WTC11 (cell line): ENCODE results near the gene NAB2. TPM values are rescaled to one million over a fixed set of nuclear protein-coding genes. Genes with fewer than 3 reads are reported as not detected.

ENCODE experiments used
- ATAC-seq: fragments of 200-7000 bp; cut with Tn5 transposase; 2 replicates; pipeline ENCODE4 v1.10.0; 2021; ENCODE audit warnings: mild to moderate bottlenecking, moderate library complexity
- CTCF ChIA-PET: fragments of 300-600 bp; sonication (Branson Sonifier 250); formaldehyde crosslinking; loops from one replicate; lab custom pipeline; 2021; ENCODE audit warnings: antibody characterized with exemption; lab: Charles Lee
- POLR2A ChIA-PET: fragments of 350-600 bp; sonication (Branson Sonifier 250); formaldehyde crosslinking; loops from one replicate; lab custom pipeline; 2021; ENCODE audit warnings: antibody characterized with exemption; lab: Charles Lee
- DNase-seq: peaks from one replicate; pipeline ENCODE4 v3.0.0; 2021; ENCODE audit warnings: low spot score
- H3K27ac Mint-ChIP-seq: 2 replicates; pipeline ENCODE4 v1.8.0; 2021; ENCODE audit warnings: mixed read lengths
- H3K27me3 Mint-ChIP-seq: 2 replicates; pipeline ENCODE4 v1.8.0; 2021; ENCODE audit warnings: low read depth, mild to moderate bottlenecking, moderate library complexity, mixed read lengths
- H3K36me3 Mint-ChIP-seq: 2 replicates; pipeline ENCODE4 v1.8.0; 2021; ENCODE audit warnings: mixed read lengths
- H3K4me1 Mint-ChIP-seq: 2 replicates; pipeline ENCODE4 v1.8.0; 2022; ENCODE audit warnings: mixed read lengths
- H3K4me3 Mint-ChIP-seq: 2 replicates; pipeline ENCODE4 v1.8.0; 2021; ENCODE audit warnings: mild to moderate bottlenecking, moderate library complexity, mixed read lengths
- H3K9me3 Mint-ChIP-seq: 2 replicates; pipeline ENCODE4 v1.8.0; 2021; ENCODE audit warnings: mixed read lengths
- ATF1 ChIP-seq: sonication (generic); formaldehyde crosslinking; IDR thresholded peaks from 2 replicates; pipeline ENCODE4 v1.8.1; 2023; ENCODE audit warnings: mild to moderate bottlenecking, moderate library complexity, missing genetic modification reagents
- IRF2 ChIP-seq: sonication (generic); formaldehyde crosslinking; IDR thresholded peaks from 2 replicates; pipeline ENCODE4 v1.8.0; 2022; ENCODE audit warnings: low read depth, missing genetic modification reagents, borderline replicate concordance
- SP1 ChIP-seq: sonication (generic); formaldehyde crosslinking; conservative IDR thresholded peaks from 2 replicates; pipeline ENCODE4 v1.8.1; 2022; ENCODE audit warnings: missing genetic modification reagents
- TEAD1 ChIP-seq: sonication (generic); formaldehyde crosslinking; IDR thresholded peaks from 2 replicates; pipeline ENCODE4 v1.8.0; 2022; ENCODE audit warnings: mild to moderate bottlenecking, missing genetic modification reagents
- total RNA-seq: library from RNA; stranded (reverse); gene quantifications from 3 replicates; pipeline ENCODE4 v1.2.3, GENCODE V29; 2021
- TF ChIP-seq, protein P1 (sequence below): sonication (generic); formaldehyde crosslinking; conservative IDR thresholded peaks from 2 replicates; pipeline ENCODE4 v1.8.1; 2023; ENCODE audit warnings: mild to moderate bottlenecking, low read depth, missing genetic modification reagents, moderate library complexity
- TF ChIP-seq, protein P2 (sequence below): sonication (generic); formaldehyde crosslinking; IDR thresholded peaks from 2 replicates; pipeline ENCODE4 v1.8.1; 2023; ENCODE audit warnings: mild to moderate bottlenecking, missing genetic modification reagents
- TF ChIP-seq, protein P3 (sequence below): fragments of 200-600 bp; IDR thresholded peaks from 2 replicates; pipeline ENCODE4 v1.8.0; 2022; ENCODE audit warnings: antibody characterized with exemption
- TF ChIP-seq, protein P4 (sequence below): sonication (generic); formaldehyde crosslinking; IDR thresholded peaks from 2 replicates; pipeline ENCODE4 v1.8.1; 2023; ENCODE audit warnings: mild to moderate bottlenecking, missing genetic modification reagents
- TF ChIP-seq, protein P5 (sequence below): sonication (generic); formaldehyde crosslinking; IDR thresholded peaks from 2 replicates; pipeline ENCODE4 v1.8.1; 2023; ENCODE audit warnings: mild to moderate bottlenecking, moderate library complexity, missing genetic modification reagents
- TF ChIP-seq, protein P6 (sequence below): sonication (generic); formaldehyde crosslinking; IDR thresholded peaks from 2 replicates; pipeline ENCODE4 v1.8.1; 2022; ENCODE audit warnings: missing genetic modification reagents, borderline replicate concordance
- TF ChIP-seq, protein P7 (sequence below): fragments of 250-450 bp; sonication (Bioruptor Pico); IDR thresholded peaks from 2 replicates; pipeline ENCODE4 v1.9.0; 2021; ENCODE audit warnings: mild to moderate bottlenecking

The NAB2 gene
- total RNA-seq, 1 experiment from 2014 or later = 20.5 TPM

DNA sequence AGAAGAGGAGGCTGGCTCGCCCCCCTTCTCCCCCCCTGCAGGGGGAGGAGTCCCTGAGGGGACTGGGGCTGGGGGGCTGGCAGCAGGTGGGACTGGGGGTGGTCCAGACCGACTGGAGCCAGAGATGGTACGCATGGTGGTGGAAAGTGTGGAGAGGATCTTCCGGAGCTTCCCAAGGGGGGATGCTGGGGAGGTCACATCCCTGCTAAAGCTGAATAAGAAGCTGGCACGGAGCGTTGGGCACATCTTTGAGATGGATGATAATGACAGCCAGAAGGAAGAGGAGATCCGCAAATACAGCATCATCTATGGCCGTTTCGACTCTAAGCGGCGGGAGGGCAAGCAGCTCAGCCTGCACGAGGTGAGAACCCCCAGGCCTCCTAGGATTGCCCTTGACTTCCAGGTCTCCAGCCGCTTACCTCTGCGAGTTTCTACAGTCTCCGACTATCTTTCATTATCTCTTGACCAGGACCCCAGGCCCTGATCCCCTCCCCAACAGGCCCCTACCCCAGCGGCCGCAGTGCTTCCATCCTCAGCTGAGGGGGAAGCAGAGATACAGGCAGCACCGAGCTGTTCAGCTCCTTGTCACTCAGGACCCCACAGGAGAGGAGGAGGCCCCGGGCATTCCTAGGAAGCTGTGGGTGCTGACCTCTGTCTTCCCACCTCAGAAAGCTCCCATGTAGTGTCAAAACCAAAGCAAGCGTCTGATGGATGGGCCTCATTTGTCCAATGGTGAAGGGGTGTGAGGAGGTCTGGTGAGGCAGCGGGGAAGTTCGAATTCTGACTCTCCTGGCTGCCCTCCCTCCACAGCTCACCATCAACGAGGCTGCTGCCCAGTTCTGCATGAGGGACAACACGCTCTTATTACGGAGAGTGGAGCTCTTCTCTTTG is 3.0 kb downstream of the NAB2 start:
- Mint-ChIP-seq H3K36me3 (peaks cover 27% of the 10 kb centered on the region), H3K27ac (no peak overlapping the region), H3K4me3 (no peak overlapping the region), H3K9me3 (no peaks in the 10 kb centered on the region), H3K27me3 (no peaks in the 10 kb centered on the region; the same call in 1 of the 2 replicates), H3K4me1 (peaks cover 37% of the 10 kb centered on the region)
- ChIA-PET POLR2A (interaction anchor here (0.9 to 1.4 kb wide), 3 partner anchors 12 to 20 kb away, joined by 4 to 11 read pairs (median 5); partner anchors contain the start of genes NEMP1 and STAT6), CTCF (interaction anchor here (0.6 to 8.7 kb wide), 12 partner anchors 8 to 495 kb away, joined by 3 to 219 read pairs (median 6); partner anchors contain the start of genes NEMP1 and STAT6)
- TF ChIP-seq, protein P1, sequence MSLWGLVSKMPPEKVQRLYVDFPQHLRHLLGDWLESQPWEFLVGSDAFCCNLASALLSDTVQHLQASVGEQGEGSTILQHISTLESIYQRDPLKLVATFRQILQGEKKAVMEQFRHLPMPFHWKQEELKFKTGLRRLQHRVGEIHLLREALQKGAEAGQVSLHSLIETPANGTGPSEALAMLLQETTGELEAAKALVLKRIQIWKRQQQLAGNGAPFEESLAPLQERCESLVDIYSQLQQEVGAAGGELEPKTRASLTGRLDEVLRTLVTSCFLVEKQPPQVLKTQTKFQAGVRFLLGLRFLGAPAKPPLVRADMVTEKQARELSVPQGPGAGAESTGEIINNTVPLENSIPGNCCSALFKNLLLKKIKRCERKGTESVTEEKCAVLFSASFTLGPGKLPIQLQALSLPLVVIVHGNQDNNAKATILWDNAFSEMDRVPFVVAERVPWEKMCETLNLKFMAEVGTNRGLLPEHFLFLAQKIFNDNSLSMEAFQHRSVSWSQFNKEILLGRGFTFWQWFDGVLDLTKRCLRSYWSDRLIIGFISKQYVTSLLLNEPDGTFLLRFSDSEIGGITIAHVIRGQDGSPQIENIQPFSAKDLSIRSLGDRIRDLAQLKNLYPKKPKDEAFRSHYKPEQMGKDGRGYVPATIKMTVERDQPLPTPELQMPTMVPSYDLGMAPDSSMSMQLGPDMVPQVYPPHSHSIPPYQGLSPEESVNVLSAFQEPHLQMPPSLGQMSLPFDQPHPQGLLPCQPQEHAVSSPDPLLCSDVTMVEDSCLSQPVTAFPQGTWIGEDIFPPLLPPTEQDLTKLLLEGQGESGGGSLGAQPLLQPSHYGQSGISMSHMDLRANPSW = no peak
- TF ChIP-seq, protein P2, sequence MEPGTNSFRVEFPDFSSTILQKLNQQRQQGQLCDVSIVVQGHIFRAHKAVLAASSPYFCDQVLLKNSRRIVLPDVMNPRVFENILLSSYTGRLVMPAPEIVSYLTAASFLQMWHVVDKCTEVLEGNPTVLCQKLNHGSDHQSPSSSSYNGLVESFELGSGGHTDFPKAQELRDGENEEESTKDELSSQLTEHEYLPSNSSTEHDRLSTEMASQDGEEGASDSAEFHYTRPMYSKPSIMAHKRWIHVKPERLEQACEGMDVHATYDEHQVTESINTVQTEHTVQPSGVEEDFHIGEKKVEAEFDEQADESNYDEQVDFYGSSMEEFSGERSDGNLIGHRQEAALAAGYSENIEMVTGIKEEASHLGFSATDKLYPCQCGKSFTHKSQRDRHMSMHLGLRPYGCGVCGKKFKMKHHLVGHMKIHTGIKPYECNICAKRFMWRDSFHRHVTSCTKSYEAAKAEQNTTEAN (CRISPR knock-in tag) = no peak
- TF ChIP-seq ATF1 (CRISPR knock-in tag) (no peak), SP1 (CRISPR knock-in tag) (no peak), TEAD1 (CRISPR knock-in tag) (no peak), IRF2 (CRISPR knock-in tag) (no peak)
- TF ChIP-seq, protein P3, sequence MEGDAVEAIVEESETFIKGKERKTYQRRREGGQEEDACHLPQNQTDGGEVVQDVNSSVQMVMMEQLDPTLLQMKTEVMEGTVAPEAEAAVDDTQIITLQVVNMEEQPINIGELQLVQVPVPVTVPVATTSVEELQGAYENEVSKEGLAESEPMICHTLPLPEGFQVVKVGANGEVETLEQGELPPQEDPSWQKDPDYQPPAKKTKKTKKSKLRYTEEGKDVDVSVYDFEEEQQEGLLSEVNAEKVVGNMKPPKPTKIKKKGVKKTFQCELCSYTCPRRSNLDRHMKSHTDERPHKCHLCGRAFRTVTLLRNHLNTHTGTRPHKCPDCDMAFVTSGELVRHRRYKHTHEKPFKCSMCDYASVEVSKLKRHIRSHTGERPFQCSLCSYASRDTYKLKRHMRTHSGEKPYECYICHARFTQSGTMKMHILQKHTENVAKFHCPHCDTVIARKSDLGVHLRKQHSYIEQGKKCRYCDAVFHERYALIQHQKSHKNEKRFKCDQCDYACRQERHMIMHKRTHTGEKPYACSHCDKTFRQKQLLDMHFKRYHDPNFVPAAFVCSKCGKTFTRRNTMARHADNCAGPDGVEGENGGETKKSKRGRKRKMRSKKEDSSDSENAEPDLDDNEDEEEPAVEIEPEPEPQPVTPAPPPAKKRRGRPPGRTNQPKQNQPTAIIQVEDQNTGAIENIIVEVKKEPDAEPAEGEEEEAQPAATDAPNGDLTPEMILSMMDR = no peak
- TF ChIP-seq, protein P4, sequence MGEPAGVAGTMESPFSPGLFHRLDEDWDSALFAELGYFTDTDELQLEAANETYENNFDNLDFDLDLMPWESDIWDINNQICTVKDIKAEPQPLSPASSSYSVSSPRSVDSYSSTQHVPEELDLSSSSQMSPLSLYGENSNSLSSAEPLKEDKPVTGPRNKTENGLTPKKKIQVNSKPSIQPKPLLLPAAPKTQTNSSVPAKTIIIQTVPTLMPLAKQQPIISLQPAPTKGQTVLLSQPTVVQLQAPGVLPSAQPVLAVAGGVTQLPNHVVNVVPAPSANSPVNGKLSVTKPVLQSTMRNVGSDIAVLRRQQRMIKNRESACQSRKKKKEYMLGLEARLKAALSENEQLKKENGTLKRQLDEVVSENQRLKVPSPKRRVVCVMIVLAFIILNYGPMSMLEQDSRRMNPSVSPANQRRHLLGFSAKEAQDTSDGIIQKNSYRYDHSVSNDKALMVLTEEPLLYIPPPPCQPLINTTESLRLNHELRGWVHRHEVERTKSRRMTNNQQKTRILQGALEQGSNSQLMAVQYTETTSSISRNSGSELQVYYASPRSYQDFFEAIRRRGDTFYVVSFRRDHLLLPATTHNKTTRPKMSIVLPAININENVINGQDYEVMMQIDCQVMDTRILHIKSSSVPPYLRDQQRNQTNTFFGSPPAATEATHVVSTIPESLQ = no peak
- TF ChIP-seq, protein P5, sequence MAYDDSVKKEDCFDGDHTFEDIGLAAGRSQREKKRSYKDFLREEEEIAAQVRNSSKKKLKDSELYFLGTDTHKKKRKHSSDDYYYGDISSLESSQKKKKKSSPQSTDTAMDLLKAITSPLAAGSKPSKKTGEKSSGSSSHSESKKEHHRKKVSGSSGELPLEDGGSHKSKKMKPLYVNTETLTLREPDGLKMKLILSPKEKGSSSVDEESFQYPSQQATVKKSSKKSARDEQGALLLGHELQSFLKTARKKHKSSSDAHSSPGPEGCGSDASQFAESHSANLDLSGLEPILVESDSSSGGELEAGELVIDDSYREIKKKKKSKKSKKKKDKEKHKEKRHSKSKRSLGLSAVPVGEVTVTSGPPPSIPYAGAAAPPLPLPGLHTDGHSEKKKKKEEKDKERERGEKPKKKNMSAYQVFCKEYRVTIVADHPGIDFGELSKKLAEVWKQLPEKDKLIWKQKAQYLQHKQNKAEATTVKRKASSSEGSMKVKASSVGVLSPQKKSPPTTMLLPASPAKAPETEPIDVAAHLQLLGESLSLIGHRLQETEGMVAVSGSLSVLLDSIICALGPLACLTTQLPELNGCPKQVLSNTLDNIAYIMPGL = no peak
- TF ChIP-seq, protein P6, sequence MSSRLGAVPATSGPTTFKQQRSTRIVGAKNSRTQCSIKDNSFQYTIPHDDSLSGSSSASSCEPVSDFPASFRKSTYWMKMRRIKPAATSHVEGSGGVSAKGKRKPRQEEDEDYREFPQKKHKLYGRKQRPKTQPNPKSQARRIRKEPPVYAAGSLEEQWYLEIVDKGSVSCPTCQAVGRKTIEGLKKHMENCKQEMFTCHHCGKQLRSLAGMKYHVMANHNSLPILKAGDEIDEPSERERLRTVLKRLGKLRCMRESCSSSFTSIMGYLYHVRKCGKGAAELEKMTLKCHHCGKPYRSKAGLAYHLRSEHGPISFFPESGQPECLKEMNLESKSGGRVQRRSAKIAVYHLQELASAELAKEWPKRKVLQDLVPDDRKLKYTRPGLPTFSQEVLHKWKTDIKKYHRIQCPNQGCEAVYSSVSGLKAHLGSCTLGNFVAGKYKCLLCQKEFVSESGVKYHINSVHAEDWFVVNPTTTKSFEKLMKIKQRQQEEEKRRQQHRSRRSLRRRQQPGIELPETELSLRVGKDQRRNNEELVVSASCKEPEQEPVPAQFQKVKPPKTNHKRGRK = no peak
- TF ChIP-seq, protein P7, sequence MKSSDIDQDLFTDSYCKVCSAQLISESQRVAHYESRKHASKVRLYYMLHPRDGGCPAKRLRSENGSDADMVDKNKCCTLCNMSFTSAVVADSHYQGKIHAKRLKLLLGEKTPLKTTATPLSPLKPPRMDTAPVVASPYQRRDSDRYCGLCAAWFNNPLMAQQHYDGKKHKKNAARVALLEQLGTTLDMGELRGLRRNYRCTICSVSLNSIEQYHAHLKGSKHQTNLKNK = no peak
- DNase-seq = no peak
- no peak for ATAC-seq
